Bronchial epithelial cell (primary cell): ENCODE results near the gene FDPS. TPM values are rescaled to one million over a fixed set of nuclear protein-coding genes. Genes with fewer than 3 reads are reported as not detected.
A peak's percentile ranks its signal among the peaks of the same experiment; 100 is the strongest.
"Not testable (repeated sequence)": the region's sequence is repeated elsewhere in the genome, so short reads cannot be mapped to it uniquely, and the experiment has no call there.

ENCODE experiments used
- DNase-seq: peaks from one replicate; pipeline ENCODE4 v3.0.0-alpha.2; 2010; ENCODE audit warnings: low read depth
- FAIRE-seq: peaks from 2 replicates; lab custom pipeline; 2011; peaks lifted over from hg19 to GRCh38; lab: Jason Lieb, UNC
- H3K27me3 ChIP-seq: 2 replicates; pipeline ENCODE4 v1.5.1; 2011; ENCODE audit warnings: low read length; ENCODE audit not compliant: control insufficient read depth, insufficient read depth
- H3K36me3 ChIP-seq: 2 replicates; pipeline ENCODE4 v1.5.1; 2011; ENCODE audit warnings: low read length; ENCODE audit not compliant: control insufficient read depth, insufficient read depth
- H3K4me3 ChIP-seq: 2 replicates; pipeline ENCODE4 v1.5.1; 2011; ENCODE audit warnings: mild to moderate bottlenecking, low read depth, low read length, control low read depth
- total RNA-seq: library from RNA; depleted of rRNA; stranded (reverse); fragments of >200 nt; gene quantifications from 2 replicates; pipeline ENCODE4 v1.2.1, GENCODE V29; 2014
- TF ChIP-seq, protein P1 (sequence below): IDR thresholded peaks from 2 replicates; pipeline ENCODE4 v1.5.1; 2011; ENCODE audit warnings: mild to moderate bottlenecking, moderate library complexity, low read length, control low read depth, inconsistent platforms; ENCODE audit not compliant: insufficient read depth, severe bottlenecking

The FDPS gene
- total RNA-seq, 1 donor from 2014 or later: 167 TPM

DNA sequence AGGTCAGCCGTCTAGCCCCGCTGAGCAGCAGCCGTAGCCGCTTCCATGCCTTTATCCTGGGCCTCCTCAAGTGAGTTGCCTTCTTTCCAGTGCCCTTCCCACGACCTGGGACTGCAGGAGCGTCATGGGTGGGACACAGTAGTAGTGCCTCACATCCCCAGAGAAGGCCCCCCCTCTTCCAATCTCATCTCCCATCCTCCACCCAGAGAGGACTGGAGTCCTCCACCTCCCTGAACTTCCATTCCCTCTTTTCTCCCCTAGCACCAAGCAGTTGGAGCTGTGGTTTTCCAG lies 16.9 kb downstream of the FDPS start:
- TF ChIP-seq, protein P1, sequence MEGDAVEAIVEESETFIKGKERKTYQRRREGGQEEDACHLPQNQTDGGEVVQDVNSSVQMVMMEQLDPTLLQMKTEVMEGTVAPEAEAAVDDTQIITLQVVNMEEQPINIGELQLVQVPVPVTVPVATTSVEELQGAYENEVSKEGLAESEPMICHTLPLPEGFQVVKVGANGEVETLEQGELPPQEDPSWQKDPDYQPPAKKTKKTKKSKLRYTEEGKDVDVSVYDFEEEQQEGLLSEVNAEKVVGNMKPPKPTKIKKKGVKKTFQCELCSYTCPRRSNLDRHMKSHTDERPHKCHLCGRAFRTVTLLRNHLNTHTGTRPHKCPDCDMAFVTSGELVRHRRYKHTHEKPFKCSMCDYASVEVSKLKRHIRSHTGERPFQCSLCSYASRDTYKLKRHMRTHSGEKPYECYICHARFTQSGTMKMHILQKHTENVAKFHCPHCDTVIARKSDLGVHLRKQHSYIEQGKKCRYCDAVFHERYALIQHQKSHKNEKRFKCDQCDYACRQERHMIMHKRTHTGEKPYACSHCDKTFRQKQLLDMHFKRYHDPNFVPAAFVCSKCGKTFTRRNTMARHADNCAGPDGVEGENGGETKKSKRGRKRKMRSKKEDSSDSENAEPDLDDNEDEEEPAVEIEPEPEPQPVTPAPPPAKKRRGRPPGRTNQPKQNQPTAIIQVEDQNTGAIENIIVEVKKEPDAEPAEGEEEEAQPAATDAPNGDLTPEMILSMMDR: no peak
- no peak for DNase-seq
- Histone ChIP-seq H3K36me3 (peaks cover 8% of the 10 kb centered on the region), H3K27me3 (no peaks in the 10 kb centered on the region), H3K4me3 (peak overlapping the region; percentile 91)
- FAIRE-seq: no peak

DNA sequence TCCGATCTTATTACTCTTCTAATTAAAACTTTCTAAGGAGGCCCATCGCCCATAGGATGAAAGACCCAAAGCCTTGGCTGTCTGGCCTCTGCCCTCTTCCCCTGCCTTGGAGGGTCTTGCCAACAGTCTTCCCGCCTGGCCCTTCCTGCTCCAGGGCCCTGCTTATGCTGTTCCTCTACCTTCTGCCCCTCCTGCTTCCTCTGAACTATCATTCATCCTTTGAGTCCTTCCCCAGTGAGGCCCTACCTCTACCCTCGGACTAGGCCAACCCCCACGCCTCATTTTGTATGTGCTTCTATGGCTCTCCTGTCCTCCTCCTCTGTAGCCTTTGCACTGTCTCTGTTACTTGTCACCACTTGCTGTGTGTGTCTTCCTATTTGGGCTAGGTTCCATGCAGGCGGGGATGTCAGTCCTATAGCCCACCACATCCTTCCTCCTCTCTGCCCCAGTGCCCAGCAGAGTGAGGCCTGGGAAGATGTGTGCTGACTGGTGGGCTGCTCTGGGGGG lies 17.4 kb downstream of the FDPS start:
- H3K27me3 ChIP-seq: no peaks in the 10 kb centered on the region
- TF ChIP-seq, protein P1: no peak
- DNase-seq: no peak
- no peak for FAIRE-seq
- no peak overlapping the region for H3K4me3 ChIP-seq
- peaks cover 8% of the 10 kb centered on the region for H3K36me3 ChIP-seq

DNA sequence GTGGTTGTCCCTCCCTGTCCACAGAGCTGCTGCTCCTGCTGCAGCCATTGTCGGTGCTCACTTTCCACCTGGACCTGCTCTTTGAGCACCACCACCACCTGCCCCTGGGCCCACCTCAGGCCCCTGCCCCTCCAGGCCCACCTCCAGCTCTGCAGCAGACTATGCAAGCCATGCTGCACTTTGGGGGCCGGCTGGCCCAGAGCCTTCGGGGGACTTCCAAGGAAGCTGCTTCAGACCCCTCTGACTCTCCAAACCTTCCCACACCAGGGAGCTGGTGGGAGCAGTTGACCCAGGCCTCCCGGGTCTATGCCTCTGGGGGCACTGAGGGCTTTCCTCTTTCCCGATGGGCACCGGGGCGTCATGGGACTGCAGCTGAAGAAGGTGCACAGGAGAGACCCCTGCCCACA lies 18.0 kb downstream of the FDPS start:
- no peak for FAIRE-seq
- peaks cover 10% of the 10 kb centered on the region for H3K36me3 ChIP-seq

DNA sequence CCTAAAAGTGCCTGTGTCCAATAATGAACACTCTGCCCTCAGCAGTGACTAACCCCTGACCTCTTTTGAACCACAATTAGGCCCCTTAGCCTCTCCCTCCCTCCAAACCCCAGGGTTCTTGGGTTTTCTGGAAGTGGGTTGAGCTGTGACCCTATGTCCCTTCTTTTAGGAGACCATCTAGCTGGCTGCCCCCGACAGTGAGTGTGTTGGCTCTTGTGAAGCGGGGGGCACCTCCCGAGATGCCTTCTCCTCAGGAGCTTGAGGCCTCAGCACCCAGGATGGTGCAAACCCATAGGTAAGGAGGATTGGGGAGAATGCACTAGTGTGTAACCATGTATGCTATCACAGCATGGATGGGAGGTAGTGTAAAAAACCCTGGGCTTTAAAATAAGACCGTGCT lies 19.3 kb downstream of the FDPS start:
- FAIRE-seq (no peak), DNase-seq (no peak)
- no peaks in the 10 kb centered on the region for H3K27me3 ChIP-seq
- H3K4me3 ChIP-seq: no peak overlapping the region
- peaks cover 10% of the 10 kb centered on the region for H3K36me3 ChIP-seq
- TF ChIP-seq, protein P1: no peak

More for the DNA sequence above, 18.0 kb downstream of the FDPS start:
- H3K27me3 ChIP-seq: no peaks in the 10 kb centered on the region
- no peak for DNase-seq
- TF ChIP-seq, protein P1: no peak
- no peak overlapping the region for H3K4me3 ChIP-seq

DNA sequence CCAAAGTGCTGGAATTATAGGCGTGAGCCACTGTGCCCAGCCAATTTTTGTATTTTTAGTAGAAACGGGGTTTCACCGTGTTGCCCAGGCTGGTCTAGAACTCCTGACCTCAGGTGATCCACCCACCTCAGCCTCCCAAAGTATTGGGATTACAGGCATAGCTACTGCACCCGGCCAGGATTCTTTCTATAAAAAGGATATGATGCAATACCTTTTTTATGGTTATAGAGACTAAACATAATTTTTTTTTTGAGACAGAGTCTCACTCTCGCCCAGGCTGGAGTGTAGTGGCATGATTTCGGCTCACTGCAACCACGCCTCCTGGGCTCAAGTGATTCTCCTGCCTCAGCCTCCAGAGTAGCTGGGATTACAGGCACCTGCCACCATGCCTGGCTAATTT lies 20.2 kb downstream of the FDPS start:
- FAIRE-seq: not testable (repeated sequence)

DNA sequence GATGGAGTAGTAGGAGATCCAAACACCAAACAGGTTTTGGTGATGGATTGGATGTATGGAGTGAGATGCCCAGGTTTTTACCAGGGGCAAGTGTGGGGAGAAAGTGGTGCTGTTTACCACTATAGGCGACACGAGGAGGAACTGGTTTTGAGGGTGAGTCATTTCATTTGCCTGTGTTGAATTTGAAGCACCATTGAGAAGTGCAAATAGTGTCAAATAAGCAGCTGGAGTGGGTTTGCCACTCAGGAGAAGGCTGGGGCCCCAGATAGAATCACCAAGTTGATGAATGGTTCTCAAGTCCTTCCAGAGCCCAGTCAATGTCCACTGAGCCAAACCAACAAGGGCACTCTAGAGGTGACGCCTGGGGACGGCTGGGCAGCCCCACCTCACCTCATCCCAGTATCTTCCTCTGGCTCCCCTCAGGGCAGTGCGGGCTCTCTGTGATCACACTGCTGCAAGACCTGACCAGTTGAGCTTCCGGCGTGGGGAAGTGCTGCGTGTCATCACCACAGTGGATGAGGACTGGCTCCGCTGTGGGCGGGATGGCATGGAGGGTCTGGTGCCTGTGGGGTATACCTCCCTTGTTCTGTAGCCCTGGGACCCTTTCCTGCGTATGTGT lies 21.4 kb downstream of the FDPS start:
- peak; percentile 37 for DNase-seq
- TF ChIP-seq, protein P1: no peak
- Histone ChIP-seq H3K27me3 (no peaks in the 10 kb centered on the region), H3K36me3 (peaks cover 10% of the 10 kb centered on the region), H3K4me3 (no peak overlapping the region)
- no peak for FAIRE-seq

More for the DNA sequence above, 20.2 kb downstream of the FDPS start:
- not testable (repeated sequence) for H3K27me3 ChIP-seq, H3K4me3 ChIP-seq, H3K36me3 ChIP-seq, DNase-seq
